A549 (cell line): Measurements from ENCODE around the gene LASP1. TPM values are rescaled to one million over a fixed set of nuclear protein-coding genes. Genes with fewer than 3 reads are reported as not detected.

Experiments
- ATAC-seq, 2 experiments: fragments of 200-7000 bp in 1 of 2; fragments of >200 bp in 1 of 2; cut with Nextera tagmentation in 1 of 2; cut with Tn5 transposase in 1 of 2; 3 replicates each; pipeline versions ENCODE4 v1.8.0 to v1.9.1; 2018 to 2020; ENCODE audit warnings: mild to moderate bottlenecking in 1 of 2, moderate library complexity in 1 of 2
- CTCF ChIA-PET: fragments of 300-600 bp; sonication (Branson Sonifier 250); formaldehyde crosslinking; extraction: SDS; loops from one replicate; lab custom pipeline; 2021; ENCODE audit warnings: antibody characterized with exemption, inconsistent platforms; lab: Yijun Ruan, JAX
- POLR2A ChIA-PET: fragments of 350-600 bp; formaldehyde crosslinking; extraction: SDS; loops from one replicate; lab custom pipeline; 2021; ENCODE audit warnings: antibody characterized with exemption, inconsistent platforms; lab: Yijun Ruan, JAX
- DNase-seq, 2 experiments: peaks; one replicate each; pipeline versions ENCODE4 v3.0.0 to v3.0.0-alpha.2; 2011 to 2016; ENCODE audit warnings: low read depth in 1 of 2, low spot score in 1 of 2
- FAIRE-seq: peaks from 2 replicates; lab custom pipeline; 2011; peaks lifted over from hg19 to GRCh38; lab: Jason Lieb, UNC
- H3K27ac ChIP-seq, 2 experiments: fragments of >200 bp; sonication (Bioruptor Twin); formaldehyde crosslinking; 3 replicates each; pipeline ENCODE4 v1.5.1; 2016 to 2017
- H3K4me1 ChIP-seq: fragments of >200 bp; sonication (Bioruptor Twin); formaldehyde crosslinking; 3 replicates; pipeline ENCODE4 v1.6.1; 2016
- H3K4me2 ChIP-seq: fragments of >200 bp; sonication (Bioruptor Twin); formaldehyde crosslinking; 3 replicates; pipeline ENCODE4 v1.6.1; 2016
- H3K4me3 ChIP-seq: fragments of >200 bp; sonication (Bioruptor Twin); formaldehyde crosslinking; 3 replicates; pipeline ENCODE4 v1.5.1; 2016
- H3K9me3 ChIP-seq: fragments of >200 bp; sonication (Bioruptor Twin); formaldehyde crosslinking; 3 replicates; pipeline ENCODE4 v1.6.1; 2016
- ATOH8 ChIP-seq: fragments of 250-450 bp; sonication (Bioruptor Pico); IDR thresholded peaks from 2 replicates; pipeline ENCODE4 v1.5.0; 2020; ENCODE audit warnings: low read depth, mild to moderate bottlenecking, moderate library complexity
- BHLHE40 ChIP-seq: IDR thresholded peaks from 2 replicates; pipeline ENCODE4 v1.6.1; 2012; ENCODE audit warnings: low read depth, low read length, inconsistent platforms
- CBX8 ChIP-seq: fragments of 200-600 bp; sonication (generic); IDR thresholded peaks from 2 replicates; pipeline ENCODE4 v1.6.1; 2016
- EHMT2 ChIP-seq: fragments of 200-600 bp; sonication (generic); IDR thresholded peaks from 2 replicates; pipeline ENCODE4 v1.6.1; 2016; ENCODE audit warnings: antibody characterized with exemption, low read depth, mild to moderate bottlenecking, moderate library complexity
- ESRRA ChIP-seq: fragments of 150-350 bp; IDR thresholded peaks from 2 replicates; pipeline ENCODE4 v1.6.1; 2014; ENCODE audit warnings: mild to moderate bottlenecking, low read length, borderline replicate concordance
- FOSB ChIP-seq: fragments of 250-450 bp; sonication (Bioruptor Pico); IDR thresholded peaks from 2 replicates; pipeline ENCODE4 v1.5.0; 2020; ENCODE audit warnings: mild to moderate bottlenecking, moderate library complexity
- HDAC2 ChIP-seq: fragments of 200-600 bp; sonication (generic); IDR thresholded peaks from 2 replicates; pipeline ENCODE4 v1.6.1; 2016
- HOXA7 ChIP-seq: fragments of 250-450 bp; sonication (Bioruptor Pico); IDR thresholded peaks from 2 replicates; pipeline ENCODE4 v1.5.0; 2020; ENCODE audit warnings: mild to moderate bottlenecking, moderate library complexity
- HOXB5 ChIP-seq: fragments of 250-450 bp; sonication (Bioruptor Pico); IDR thresholded peaks from 2 replicates; pipeline ENCODE4 v1.5.0; 2020; ENCODE audit warnings: mild to moderate bottlenecking, moderate library complexity
- JUN ChIP-seq, 2 experiments: fragments of >200 bp; sonication (Bioruptor Twin); formaldehyde crosslinking; IDR thresholded peaks; 2 replicates in 1 of 2; 3 replicates in 1 of 2; pipeline ENCODE4 v1.6.1; 2016 to 2017
- NFE2L2 ChIP-seq: fragments of 150-350 bp; conservative IDR thresholded peaks from 2 replicates; pipeline ENCODE4 v1.6.1; 2014; ENCODE audit warnings: low read length
- POLR2AphosphoS2 ChIP-seq: conservative IDR thresholded peaks from 2 replicates; pipeline ENCODE4 v1.6.1; 2012; ENCODE audit warnings: low read length, improper control_type of control experiment, inconsistent platforms
- SREBF2 ChIP-seq: fragments of 450-650 bp; IDR thresholded peaks from 2 replicates; pipeline ENCODE4 v1.6.1; 2014; ENCODE audit warnings: mild to moderate bottlenecking, moderate library complexity
- ZC3H11A ChIP-seq: fragments of 450-650 bp; IDR thresholded peaks from 2 replicates; pipeline ENCODE4 v1.6.1; 2014; ENCODE audit warnings: antibody characterized with exemption, mild to moderate bottlenecking
- ZSCAN20 ChIP-seq: fragments of 250-450 bp; sonication (Bioruptor Pico); IDR thresholded peaks from 2 replicates; pipeline ENCODE4 v1.8.0; 2022; ENCODE audit warnings: mild to moderate bottlenecking, moderate library complexity
- WGBS: methylation state at CpG from one replicate; pipeline ENCODE4 v1.1.6; 2017; ENCODE audit errors: missing lambda C conversion rate; 5-methylcytosine and 5-hydroxymethylcytosine counted together
- polyA plus RNA-seq, 4 experiments: library from polyadenylated mRNA; depleted of rRNA in 3 of 4; stranded (reverse); fragments of >200 nt; fragmentation: RNase III in 1 of 4; extraction: RNeasy Plus Mini Kit Qiagen cat#74134 plus additional on column Dnase treatment in 1 of 4; gene quantifications; 2 replicates in 3 of 4; 3 replicates in 1 of 4; pipeline ENCODE4 v1.2.3, GENCODE V29; 2011 to 2017
- TF ChIP-seq, protein P1 (sequence below): IDR thresholded peaks from 2 replicates; pipeline ENCODE4 v1.6.1; 2012
- TF ChIP-seq, protein P2 (sequence below): fragments of >200 bp; sonication (Bioruptor Twin); formaldehyde crosslinking; IDR thresholded peaks from 3 replicates; pipeline ENCODE4 v1.5.1; 2016

LASP1 gene
- polyA plus RNA-seq, 2 of the 4 experiments (the other 2 are of a cell fraction): 145 to 281 TPM

DNA sequence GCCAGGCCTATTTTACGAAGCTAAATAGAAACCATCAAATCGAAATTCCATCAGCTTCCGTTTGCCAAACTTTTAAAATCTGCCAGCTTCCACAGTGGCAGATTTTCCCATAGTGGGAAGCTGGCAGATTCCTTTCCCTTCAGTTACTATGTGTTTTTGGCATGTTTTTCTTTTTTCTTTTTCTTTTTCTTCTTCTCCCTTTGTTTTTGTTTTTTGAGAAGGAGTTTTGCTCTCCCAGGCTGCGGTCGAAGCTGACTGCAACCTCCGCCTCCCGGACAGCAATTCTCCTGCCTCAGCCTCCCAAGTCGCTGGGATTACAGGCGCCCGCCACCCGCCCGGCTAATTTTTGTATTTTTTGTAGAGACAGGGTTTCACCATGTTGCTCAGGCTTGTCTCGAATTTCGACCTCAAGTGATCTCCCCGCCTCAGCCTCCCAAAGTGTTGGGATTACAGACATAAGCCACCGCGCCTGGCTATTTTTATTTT lies 44.1 kb upstream of the LASP1 start:
- DNase-seq (no peak), ATAC-seq (no peak), FAIRE-seq (no peak)
- no peak for TF ChIP-seq HOXB5 (CRISPR knock-in tag)
- TF ChIP-seq FOSB: 0 out of 2 replicates have a peak, but pooled peaks have one; percentile 1
- TF ChIP-seq NFE2L2: no peak
- TF ChIP-seq ESRRA: no peak
- no peak for TF ChIP-seq HOXA7
- Histone ChIP-seq H3K4me3 (peak overlapping the region; percentile 58), H3K4me1 (peaks cover 14% of the 10 kb centered on the region), H3K9me3 (no peaks in the 10 kb centered on the region), H3K27ac (peak overlapping the region; percentile 94 to 96), H3K4me2 (peak overlapping the region; percentile 80)
- POLR2A ChIA-PET: interaction anchor here (0.7 to 4.3 kb wide), 7 partner anchors 21 to 74 kb away, joined by 3 to 30 read pairs (median 5); partner anchors contain the start of genes LASP1, PIP4K2B, PSMB3 and RPL23
- 93% methylated on average over 17 of the region's 17 CpGs for WGBS
- CTCF ChIA-PET: interaction anchor here (0.9 to 1.6 kb wide), 2 partner anchors 21 to 91 kb away, joined by 3 to 5 read pairs; no protein-coding TSS in a partner anchor

- FAIRE-seq: no peak
- H3K27ac ChIP-seq: no peak overlapping the region
- POLR2A ChIA-PET: interaction anchor here (0.6 to 3.1 kb wide), 5 partner anchors 9 to 206 kb away, joined by 3 to 18 read pairs (median 6); partner anchors contain the start of genes LASP1 and RPL23
- H3K4me3 ChIP-seq: no peak overlapping the region
- peak in 1 of 2 experiments; percentile 3; a peak in 1 of 6 replicates for ATAC-seq
- TF ChIP-seq NFE2L2: no peak
- TF ChIP-seq, protein P1, sequence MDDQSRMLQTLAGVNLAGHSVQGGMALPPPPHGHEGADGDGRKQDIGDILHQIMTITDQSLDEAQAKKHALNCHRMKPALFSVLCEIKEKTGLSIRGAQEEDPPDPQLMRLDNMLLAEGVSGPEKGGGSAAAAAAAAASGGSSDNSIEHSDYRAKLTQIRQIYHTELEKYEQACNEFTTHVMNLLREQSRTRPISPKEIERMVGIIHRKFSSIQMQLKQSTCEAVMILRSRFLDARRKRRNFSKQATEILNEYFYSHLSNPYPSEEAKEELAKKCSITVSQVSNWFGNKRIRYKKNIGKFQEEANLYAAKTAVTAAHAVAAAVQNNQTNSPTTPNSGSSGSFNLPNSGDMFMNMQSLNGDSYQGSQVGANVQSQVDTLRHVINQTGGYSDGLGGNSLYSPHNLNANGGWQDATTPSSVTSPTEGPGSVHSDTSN: no peak
- TF ChIP-seq, protein P2, sequence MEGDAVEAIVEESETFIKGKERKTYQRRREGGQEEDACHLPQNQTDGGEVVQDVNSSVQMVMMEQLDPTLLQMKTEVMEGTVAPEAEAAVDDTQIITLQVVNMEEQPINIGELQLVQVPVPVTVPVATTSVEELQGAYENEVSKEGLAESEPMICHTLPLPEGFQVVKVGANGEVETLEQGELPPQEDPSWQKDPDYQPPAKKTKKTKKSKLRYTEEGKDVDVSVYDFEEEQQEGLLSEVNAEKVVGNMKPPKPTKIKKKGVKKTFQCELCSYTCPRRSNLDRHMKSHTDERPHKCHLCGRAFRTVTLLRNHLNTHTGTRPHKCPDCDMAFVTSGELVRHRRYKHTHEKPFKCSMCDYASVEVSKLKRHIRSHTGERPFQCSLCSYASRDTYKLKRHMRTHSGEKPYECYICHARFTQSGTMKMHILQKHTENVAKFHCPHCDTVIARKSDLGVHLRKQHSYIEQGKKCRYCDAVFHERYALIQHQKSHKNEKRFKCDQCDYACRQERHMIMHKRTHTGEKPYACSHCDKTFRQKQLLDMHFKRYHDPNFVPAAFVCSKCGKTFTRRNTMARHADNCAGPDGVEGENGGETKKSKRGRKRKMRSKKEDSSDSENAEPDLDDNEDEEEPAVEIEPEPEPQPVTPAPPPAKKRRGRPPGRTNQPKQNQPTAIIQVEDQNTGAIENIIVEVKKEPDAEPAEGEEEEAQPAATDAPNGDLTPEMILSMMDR: no peak
- TF ChIP-seq EHMT2: no peak
- TF ChIP-seq BHLHE40: no peak
- no peak for TF ChIP-seq CBX8
- TF ChIP-seq ATOH8: no peak
- TF ChIP-seq HDAC2: no peak
- TF ChIP-seq ZSCAN20: no peak
- no peak for TF ChIP-seq SREBF2
- TF ChIP-seq, all 56 proteins: peak for 0
- Histone ChIP-seq H3K4me1 (no peaks in the 10 kb centered on the region), H3K9me3 (no peaks in the 10 kb centered on the region), H3K4me2 (no peak overlapping the region)
- 77% methylated on average over 13 of the region's 13 CpGs for WGBS
- no peak for DNase-seq
- CTCF ChIA-PET: interaction anchor here (0.7 to 1.7 kb wide), 3 partner anchors 9 to 400 kb away, joined by 3 to 4 read pairs (median 4); partner anchors contain the start of gene RPL23
Measured at GRCh38 chr17:38844261-38844757, 25.5 kb upstream of the LASP1 start.

- POLR2A ChIA-PET: interaction anchor here (0.8 to 1.9 kb wide), 4 partner anchors 19 to 304 kb away, joined by 3 to 12 read pairs (median 5); partner anchors contain the start of gene LASP1
- CTCF ChIA-PET: interaction anchor here (0.9 to 1.6 kb wide), 3 partner anchors 23 to 304 kb away, joined by 3 to 4 read pairs (median 3); no protein-coding TSS in a partner anchor
- Histone ChIP-seq H3K4me2 (no peak overlapping the region), H3K9me3 (no peaks in the 10 kb centered on the region), H3K27ac (no peak overlapping the region)
- TF ChIP-seq JUN (IDR thresholded peaks at IDR 0.05) (0 out of 5 replicates have a peak, but pooled peaks of 1 of the 2 experiments have one; percentile 18), ZC3H11A (no peak), POLR2AphosphoS2 (0 out of 2 replicates have a peak, but pooled peaks have one; percentile 18)
- TF ChIP-seq, all 56 proteins: peak for 2
- DNase-seq (no peak), FAIRE-seq (no peak), ATAC-seq (no peak)
- Histone ChIP-seq H3K4me3 (no peak overlapping the region), H3K4me1 (peaks cover 21% of the 10 kb centered on the region)
- 90% methylated on average over 1 of the region's 1 CpG for WGBS
Measured at GRCh38 chr17:38848557-38848891, 21.3 kb upstream of the LASP1 start.
